Prostate gland (tissue), 2 donors: ENCODE results near the gene NFATC1. TPM values are rescaled to one million over a fixed set of nuclear protein-coding genes. Genes with fewer than 3 reads are reported as not detected.

ENCODE experiments used
- DNase-seq: peaks from one replicate; pipeline ENCODE4 v3.0.0-alpha.2; 2019; ENCODE audit warnings: low spot score
- H3K27ac ChIP-seq, 2 donors: fragments of 200-600 bp; sonication (generic); 2 replicates each; pipeline ENCODE4 v1.5.1; 2017 to 2019
- H3K27me3 ChIP-seq: fragments of 200-600 bp; sonication (generic); replicated peaks from 2 replicates; pipeline ENCODE4 v1.5.1; 2019; ENCODE audit not compliant: insufficient read depth
- H3K36me3 ChIP-seq, 2 donors: fragments of 200-600 bp; sonication (generic); 1 replicate in 1 of 2; 2 replicates in 1 of 2; pipeline versions ENCODE4 v1.5.1 to v1.8.1; 2017 to 2019
- H3K4me1 ChIP-seq: fragments of 200-600 bp; sonication (generic); replicated peaks from 2 replicates; pipeline ENCODE4 v1.5.1; 2019
- H3K4me3 ChIP-seq, 2 donors: fragments of 200-600 bp; sonication (generic); 2 replicates each; pipeline ENCODE4 v1.5.1; 2017 to 2019
- H3K9me3 ChIP-seq: fragments of 200-600 bp; sonication (generic); 2 replicates; pipeline ENCODE4 v1.5.1; 2017
- CTCF ChIP-seq, 4 experiments: fragments of 200-600 bp in 2 of 4; fragments of 450-650 bp in 2 of 4; sonication (generic) in 2 of 4; IDR thresholded peaks; 1 replicate in 3 of 4; 2 replicates in 1 of 4; pipeline ENCODE4 v1.5.1; 2016 to 2019; ENCODE audit warnings: antibody characterized with exemption in 4 of 4, mild to moderate bottlenecking in 2 of 4, moderate library complexity in 2 of 4
- POLR2A ChIP-seq: fragments of 450-650 bp; IDR thresholded peaks from one replicate; pipeline ENCODE4 v1.6.1; 2016; ENCODE audit warnings: antibody characterized with exemption, mild to moderate bottlenecking
- POLR2AphosphoS5 ChIP-seq: sonication (generic); formaldehyde crosslinking; IDR thresholded peaks from one replicate; pipeline ENCODE4 v1.6.1; 2017; ENCODE audit warnings: antibody characterized with exemption
- WGBS: methylation state at CpG from one replicate; pipeline ENCODE4 v1.1.5; 2018; 5-methylcytosine and 5-hydroxymethylcytosine counted together
- intact Hi-C: fragments of 100-400 bp; cut with DNase I; formaldehyde crosslinking; loops from one replicate; pipeline ENCODE4 v1.14.2; 2022
- total RNA-seq, 2 donors: library from RNA; depleted of rRNA; stranded (reverse); fragments of >200 nt; gene quantifications; one replicate each; pipeline ENCODE4 v1.1.0, GENCODE V29; 2016

Gene NFATC1
- total RNA-seq, 2 donors from 2014 or later, result 16.8 to 24.6 TPM

- Histone ChIP-seq H3K4me1 (no peaks in the 10 kb centered on the region), H3K9me3 (no peaks in the 10 kb centered on the region), H3K27me3 (no peaks in the 10 kb centered on the region), H3K36me3 (no peaks in the 10 kb centered on the region), H3K4me3 (no peak overlapping the region), H3K27ac (no peak overlapping the region)
- TF ChIP-seq POLR2AphosphoS5 (no peak), POLR2A (no peak), CTCF (IDR thresholded peaks at IDR 0.05) (no peak)
- WGBS, result 90% methylated on average over 20 of the region's 20 CpGs
- DNase-seq, result no peak
- intact Hi-C loops, result no loop called here
Measured at GRCh38 chr18:79361766-79362522, 33.8 kb upstream of the NFATC1 start.

- Histone ChIP-seq H3K36me3 (peaks cover 0 to 2% of the 10 kb centered on the region in 2 donors), H3K4me3 (no peak overlapping the region), H3K27ac (no peak overlapping the region), H3K27me3 (no peaks in the 10 kb centered on the region), H3K4me1 (no peaks in the 10 kb centered on the region), H3K9me3 (no peaks in the 10 kb centered on the region)
- no peak for DNase-seq
- no peak for TF ChIP-seq CTCF (IDR thresholded peaks at IDR 0.05)
- 92% methylated on average over 13 of the region's 13 CpGs for WGBS
- intact Hi-C loops, result no loop called here
Measured at GRCh38 chr18:79365701-79366100, 30.0 kb upstream of the NFATC1 start.

- no peaks in the 10 kb centered on the region for H3K27me3 ChIP-seq
- DNase-seq, result no peak
- WGBS, result 78% methylated on average over 29 of the region's 29 CpGs
- peaks cover 0 to 4% of the 10 kb centered on the region in 2 donors for H3K36me3 ChIP-seq
- H3K4me3 ChIP-seq, result no peak overlapping the region
- H3K27ac ChIP-seq, result no peak overlapping the region
- no peaks in the 10 kb centered on the region for H3K4me1 ChIP-seq
- no peaks in the 10 kb centered on the region for H3K9me3 ChIP-seq
- intact Hi-C loops, result no loop called here
- TF ChIP-seq POLR2AphosphoS5, result no peak
- no peak for TF ChIP-seq POLR2A
- TF ChIP-seq CTCF (IDR thresholded peaks at IDR 0.05), result no peak
Measured at GRCh38 chr18:79366177-79367094, 29.3 kb upstream of the NFATC1 start.

GRCh38 chr18:79367480-79367879 is 28.2 kb upstream of the NFATC1 start:
- no peak for DNase-seq
- 97% methylated on average over 8 of the region's 8 CpGs for WGBS
- Histone ChIP-seq H3K4me3 (no peak overlapping the region), H3K27ac (no peak overlapping the region), H3K4me1 (no peaks in the 10 kb centered on the region), H3K9me3 (no peaks in the 10 kb centered on the region), H3K36me3 (peaks cover 0 to 4% of the 10 kb centered on the region in 2 donors), H3K27me3 (no peaks in the 10 kb centered on the region)
- intact Hi-C loops, result no loop called here
- TF ChIP-seq POLR2AphosphoS5 (no peak), POLR2A (no peak), CTCF (IDR thresholded peaks at IDR 0.05) (no peak)
